Fibroblast of lung (primary cell): Measurements from ENCODE around the gene CREB5.

Experiments
- CTCF ChIP-seq, 2 donors: IDR thresholded peaks in 1 of 2; conservative IDR thresholded peaks in 1 of 2; 1 replicate in 1 of 2; 2 replicates in 1 of 2; pipeline ENCODE4 v1.5.1; 2011 to 2012; ENCODE audit warnings: low read length in 2 of 2, control low read depth in 1 of 2, inconsistent platforms in 1 of 2, low read depth in 1 of 2, mild to moderate bottlenecking in 1 of 2
- EZH2 ChIP-seq: IDR thresholded peaks from 2 replicates; pipeline ENCODE4 v1.5.1; 2012; ENCODE audit warnings: low read length, control low read depth, mild to moderate bottlenecking; ENCODE audit errors: missing control alignments

- TF ChIP-seq CTCF (conservative IDR thresholded peaks at IDR 0.05 in 1 of 2, IDR thresholded peaks at IDR 0.05 in 1 of 2; ENCODE audit: low read depth in 1 of 2, low read length in 2 of 2) (no peak), EZH2 (no peak)
These were observed 257.0 kb downstream of the CREB5 start for GRCh38 chr7:28669330-28669729.
